ENCODE results near the gene KDM4C. TPM values are rescaled to one million over a fixed set of nuclear protein-coding genes. Genes with fewer than 3 reads are reported as not detected.

Gene KDM4C
- total and polyA plus RNA-seq, 2 of the 13 experiments (the other 11 are each of a cell fraction or from before 2014, with no cell fraction given) = 19.4 to 23.6 TPM

- peak; percentile 44; the same call in 1 of the 2 replicates for TF ChIP-seq SOX5 (CRISPR knock-in tag; IDR thresholded peaks at IDR 0.05; ENCODE audit: borderline replicate concordance)
- TF ChIP-seq LBX2 (CRISPR knock-in tag; IDR thresholded peaks at IDR 0.05; ENCODE audit: borderline replicate concordance) = peak; percentile 89; the same call in 1 of the 2 replicates
- TF ChIP-seq MIER2 (CRISPR knock-in tag; IDR thresholded peaks at IDR 0.05) = peak; percentile 30; the same call in 1 of the 2 replicates
- peak; percentile 86 for TF ChIP-seq ATF7-NPFF (CRISPR knock-in tag; IDR thresholded peaks at IDR 0.05; ENCODE audit: low read depth)
- TF ChIP-seq ZBTB37 (CRISPR knock-in tag; IDR thresholded peaks at IDR 0.05) = 0 out of 2 replicates have a peak, but pooled peaks have one; percentile 54
- no peak for TF ChIP-seq MZF1 (CRISPR knock-in tag; IDR thresholded peaks at IDR 0.05; ENCODE audit: borderline replicate concordance)
- TF ChIP-seq JDP2 (CRISPR knock-in tag; IDR thresholded peaks at IDR 0.05; ENCODE audit: borderline replicate concordance) = no peak
- no peak for TF ChIP-seq ZNF234 (CRISPR knock-in tag; conservative IDR thresholded peaks at IDR 0.05)
- TF ChIP-seq NFIC (IDR thresholded peaks at IDR 0.05; ENCODE audit: low read length) = peak; percentile 69
- TF ChIP-seq ZNF776 (CRISPR knock-in tag; IDR thresholded peaks at IDR 0.05) = peak; percentile 85
- TF ChIP-seq ZNF549 (CRISPR knock-in tag; IDR thresholded peaks at IDR 0.05) = no peak
- peak; percentile 69; the same call in 1 of the 2 replicates for TF ChIP-seq E2F2 (CRISPR knock-in tag; IDR thresholded peaks at IDR 0.05; ENCODE audit: borderline replicate concordance)
- TF ChIP-seq ZNF749 (CRISPR knock-in tag; IDR thresholded peaks at IDR 0.05; ENCODE audit: borderline replicate concordance) = no peak
- TF ChIP-seq ZSCAN29 (CRISPR knock-in tag; conservative IDR thresholded peaks at IDR 0.05) = peak; percentile 78; the same call in 1 of the 2 replicates
- peak; percentile 94 for TF ChIP-seq ZFP41 (CRISPR knock-in tag; IDR thresholded peaks at IDR 0.05; ENCODE audit: borderline replicate concordance)
- TF ChIP-seq DBP (CRISPR knock-in tag; IDR thresholded peaks at IDR 0.05; ENCODE audit: not compliant biosample characterization) = peak; percentile 73
- TF ChIP-seq HINFP (CRISPR knock-in tag; IDR thresholded peaks at IDR 0.05; ENCODE audit: low read depth) = peak; percentile 90
- peak; percentile 76 for TF ChIP-seq ZNF275 (CRISPR knock-in tag; IDR thresholded peaks at IDR 0.05; ENCODE audit: borderline replicate concordance)
- TF ChIP-seq RAD21 (CRISPR knock-in tag; IDR thresholded peaks at IDR 0.05) = peak; percentile 28
- TF ChIP-seq ZKSCAN8 (CRISPR knock-in tag; IDR thresholded peaks at IDR 0.05; ENCODE audit: borderline replicate concordance) = 0 out of 2 replicates have a peak, but pooled peaks have one; percentile 22
- TF ChIP-seq CCDC6 (CRISPR knock-in tag; IDR thresholded peaks at IDR 0.05) = peak; percentile 86
- no peak for TF ChIP-seq SIX1 (CRISPR knock-in tag; IDR thresholded peaks at IDR 0.05; ENCODE audit: borderline replicate concordance)
Measured at GRCh38 chr9:6757456-6758247, at the start of gene KDM4C (continued).
